DND-41 (cell line): ENCODE data around the gene SPRYD3.
"Not testable (repeated sequence)": the region's sequence is repeated elsewhere in the genome, so short reads cannot be mapped to it uniquely, and the experiment has no call there.

Source experiments
- ATAC-seq: fragments of 200-7000 bp; cut with Tn5 transposase; 3 replicates; pipeline ENCODE4 v1.9.1; 2021; ENCODE audit warnings: low read depth; ENCODE audit not compliant: insufficient read depth
- DNase-seq: peaks from one replicate; pipeline ENCODE4 v3.0.0-alpha.2; 2020
- H2AFZ ChIP-seq: 2 replicates; pipeline ENCODE4 v1.6.0; 2012; ENCODE audit warnings: low read depth, low read length
- H3K27ac ChIP-seq: 2 replicates; pipeline ENCODE4 v1.5.1; 2012; ENCODE audit warnings: low read length, inconsistent platforms
- H3K27me3 ChIP-seq: fragments of 200-600 bp; sonication (generic); 2 replicates; pipeline ENCODE4 v1.6.0; 2012; ENCODE audit warnings: low read length, mild to moderate bottlenecking, inconsistent platforms; ENCODE audit not compliant: insufficient read depth, poor library complexity
- H3K36me3 ChIP-seq: 2 replicates; pipeline ENCODE4 v1.5.1; 2012; ENCODE audit warnings: low read length, inconsistent platforms; ENCODE audit not compliant: insufficient read depth
- H3K4me1 ChIP-seq: 2 replicates; pipeline ENCODE4 v1.5.1; 2012; ENCODE audit warnings: mild to moderate bottlenecking, low read length; ENCODE audit not compliant: insufficient read depth
- H3K4me2 ChIP-seq: 2 replicates; pipeline ENCODE4 v1.6.0; 2012; ENCODE audit warnings: mild to moderate bottlenecking, moderate library complexity, low read length, inconsistent platforms; ENCODE audit not compliant: insufficient read depth
- H3K4me3 ChIP-seq, 2 experiments: fragments of 200-600 bp in 1 of 2; shearing (Covaris generic) in 1 of 2; 2 replicates each; pipeline ENCODE4 v1.5.1; 2012 to 2016; ENCODE audit warnings: inconsistent platforms in 2 of 2, low read length in 2 of 2, mild to moderate bottlenecking in 2 of 2, low read depth in 1 of 2, moderate library complexity in 1 of 2
- H3K79me2 ChIP-seq: 2 replicates; pipeline ENCODE4 v1.6.0; 2012; ENCODE audit warnings: low read length, inconsistent platforms; ENCODE audit not compliant: insufficient read depth
- H3K9ac ChIP-seq: 2 replicates; pipeline ENCODE4 v1.6.0; 2012; ENCODE audit warnings: low read depth, mild to moderate bottlenecking, inconsistent platforms, low read length, moderate library complexity
- H3K9me3 ChIP-seq: 2 replicates; pipeline ENCODE4 v1.5.1; 2012; ENCODE audit warnings: low read length, moderate library complexity, mild to moderate bottlenecking, inconsistent platforms; ENCODE audit not compliant: insufficient read depth, severe bottlenecking
- H4K20me1 ChIP-seq: 2 replicates; pipeline ENCODE4 v1.6.0; 2012; ENCODE audit warnings: low read length; ENCODE audit not compliant: insufficient read depth
- EZH2 ChIP-seq: IDR thresholded peaks from 3 replicates; pipeline ENCODE4 v1.6.1; 2012; ENCODE audit warnings: borderline replicate concordance, low read depth, mild to moderate bottlenecking, moderate library complexity, low read length, inconsistent platforms; ENCODE audit not compliant: severe bottlenecking
- TF ChIP-seq, protein P1 (sequence below): IDR thresholded peaks from 2 replicates; pipeline ENCODE4 v1.5.1; 2012; ENCODE audit warnings: borderline replicate concordance, low read length, moderate library complexity, mild to moderate bottlenecking; ENCODE audit not compliant: poor library complexity, severe bottlenecking; ENCODE audit errors: extremely low read depth

Gene SPRYD3

DNA sequence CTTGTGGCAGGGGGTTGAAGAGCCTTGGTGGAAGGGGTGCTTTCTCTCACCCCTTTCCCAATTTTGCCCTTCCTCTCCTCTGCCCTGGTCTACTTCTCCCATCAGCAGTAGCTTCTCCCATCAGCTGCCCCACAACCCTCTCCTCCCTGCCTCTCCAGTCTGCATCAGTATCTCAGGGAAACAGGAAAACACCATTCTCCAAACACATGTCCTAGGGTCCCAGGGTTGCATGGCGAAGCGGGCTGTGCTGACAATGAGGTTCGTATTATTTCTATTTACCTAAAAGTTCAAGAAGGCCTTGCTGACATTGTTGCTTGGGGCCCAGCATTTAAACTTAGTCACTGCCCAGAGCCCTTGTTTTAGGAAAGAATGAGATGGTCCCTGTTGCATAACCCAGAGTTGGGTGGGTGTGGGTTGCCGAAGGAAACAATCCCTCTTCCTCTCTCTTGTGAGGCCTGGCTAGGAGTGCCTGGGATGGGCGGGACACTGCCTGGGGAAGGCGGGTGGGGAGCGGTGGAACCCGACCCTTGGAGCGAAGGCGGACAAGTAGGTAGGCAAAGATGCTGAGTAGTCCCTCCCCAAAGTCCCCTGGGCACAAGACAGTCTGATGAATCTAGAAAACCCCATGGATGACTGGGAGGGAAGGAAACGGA lies 17.0 kb upstream of the SPRYD3 start:
- H3K9me3 ChIP-seq = no peaks in the 10 kb centered on the region
- TF ChIP-seq EZH2 = peak; percentile 30
- TF ChIP-seq, protein P1, sequence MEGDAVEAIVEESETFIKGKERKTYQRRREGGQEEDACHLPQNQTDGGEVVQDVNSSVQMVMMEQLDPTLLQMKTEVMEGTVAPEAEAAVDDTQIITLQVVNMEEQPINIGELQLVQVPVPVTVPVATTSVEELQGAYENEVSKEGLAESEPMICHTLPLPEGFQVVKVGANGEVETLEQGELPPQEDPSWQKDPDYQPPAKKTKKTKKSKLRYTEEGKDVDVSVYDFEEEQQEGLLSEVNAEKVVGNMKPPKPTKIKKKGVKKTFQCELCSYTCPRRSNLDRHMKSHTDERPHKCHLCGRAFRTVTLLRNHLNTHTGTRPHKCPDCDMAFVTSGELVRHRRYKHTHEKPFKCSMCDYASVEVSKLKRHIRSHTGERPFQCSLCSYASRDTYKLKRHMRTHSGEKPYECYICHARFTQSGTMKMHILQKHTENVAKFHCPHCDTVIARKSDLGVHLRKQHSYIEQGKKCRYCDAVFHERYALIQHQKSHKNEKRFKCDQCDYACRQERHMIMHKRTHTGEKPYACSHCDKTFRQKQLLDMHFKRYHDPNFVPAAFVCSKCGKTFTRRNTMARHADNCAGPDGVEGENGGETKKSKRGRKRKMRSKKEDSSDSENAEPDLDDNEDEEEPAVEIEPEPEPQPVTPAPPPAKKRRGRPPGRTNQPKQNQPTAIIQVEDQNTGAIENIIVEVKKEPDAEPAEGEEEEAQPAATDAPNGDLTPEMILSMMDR = no peak
- no peak overlapping the region for H3K9ac ChIP-seq
- ATAC-seq (no peak), DNase-seq (no peak)
- no peak overlapping the region for H3K4me2 ChIP-seq
- no peak overlapping the region for H3K4me3 ChIP-seq
- H4K20me1 ChIP-seq = peaks cover 7% of the 10 kb centered on the region; the same call in 1 of the 2 replicates
- H3K79me2 ChIP-seq = no peaks in the 10 kb centered on the region
- H3K27ac ChIP-seq = no peak overlapping the region
- no peak overlapping the region for H2AFZ ChIP-seq
- H3K27me3 ChIP-seq = peaks cover 42% of the 10 kb centered on the region
- no peaks in the 10 kb centered on the region for H3K36me3 ChIP-seq
- peaks cover 20% of the 10 kb centered on the region for H3K4me1 ChIP-seq

DNA sequence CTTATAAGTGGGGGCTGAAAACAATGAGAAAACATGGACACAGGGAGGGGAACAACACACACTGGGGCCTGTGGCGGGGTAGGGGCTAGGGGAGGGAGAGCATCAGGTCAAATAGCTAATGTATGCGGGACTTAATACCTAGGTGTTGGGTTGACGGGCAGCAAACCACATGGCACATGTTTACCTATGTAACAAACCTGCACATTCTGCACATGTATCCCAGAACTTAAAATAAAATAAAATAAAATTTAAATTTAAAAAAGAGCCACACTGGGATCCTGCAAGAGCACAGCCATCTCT lies 16.4 kb upstream of the SPRYD3 start:
- Histone ChIP-seq H3K27me3 (peaks cover 44% of the 10 kb centered on the region), H3K4me1 (peaks cover 20% of the 10 kb centered on the region)
- DNase-seq, ATAC-seq, H2AFZ ChIP-seq, H3K9me3 ChIP-seq, H3K27ac ChIP-seq, H4K20me1 ChIP-seq, H3K4me2 ChIP-seq, H3K36me3 ChIP-seq, H3K9ac ChIP-seq, H3K79me2 ChIP-seq, H3K4me3 ChIP-seq: not testable (repeated sequence)

DNA sequence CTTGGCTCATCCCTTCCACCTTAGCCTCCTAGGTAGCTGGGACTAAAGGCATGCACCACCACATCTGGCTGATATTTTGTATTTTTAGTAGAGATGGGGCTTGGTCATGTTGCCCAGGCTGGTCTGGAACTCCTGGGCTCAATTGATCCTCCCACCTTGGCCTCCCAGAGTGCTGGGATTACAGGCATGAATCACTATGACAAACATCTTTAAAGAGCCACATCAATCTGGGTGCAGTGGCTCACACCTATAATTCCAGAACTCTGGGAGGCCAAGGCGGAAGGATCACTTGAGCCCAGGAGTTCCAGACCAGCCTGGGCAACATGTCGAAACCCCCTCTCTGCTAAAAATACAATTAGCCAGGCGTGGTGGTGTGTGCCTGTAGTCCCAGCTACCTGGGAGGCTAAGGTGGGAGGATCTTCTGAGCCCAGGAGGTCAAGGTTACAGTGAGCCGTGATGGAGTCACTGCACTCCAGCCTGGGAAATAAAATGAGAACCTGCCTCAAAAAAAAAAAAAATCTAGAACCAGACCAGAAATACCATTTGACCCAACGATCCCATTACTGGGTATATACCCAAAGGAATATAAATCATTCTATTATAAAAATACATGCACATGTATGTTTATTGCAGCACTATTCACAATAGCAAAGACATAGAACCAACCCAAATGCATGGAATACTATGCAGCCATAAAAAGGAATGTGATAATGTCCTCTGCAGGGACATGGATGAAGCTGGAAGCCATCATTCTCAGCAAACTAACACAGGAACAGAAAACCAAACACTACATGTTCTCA lies 15.8 kb upstream of the SPRYD3 start:
- H3K4me2 ChIP-seq, DNase-seq, H2AFZ ChIP-seq, H3K36me3 ChIP-seq, H4K20me1 ChIP-seq, H3K4me3 ChIP-seq, H3K9ac ChIP-seq, H3K9me3 ChIP-seq, ATAC-seq, H3K27ac ChIP-seq, H3K79me2 ChIP-seq: not testable (repeated sequence)
- peaks cover 49% of the 10 kb centered on the region for H3K27me3 ChIP-seq
- H3K4me1 ChIP-seq = peaks cover 20% of the 10 kb centered on the region

DNA sequence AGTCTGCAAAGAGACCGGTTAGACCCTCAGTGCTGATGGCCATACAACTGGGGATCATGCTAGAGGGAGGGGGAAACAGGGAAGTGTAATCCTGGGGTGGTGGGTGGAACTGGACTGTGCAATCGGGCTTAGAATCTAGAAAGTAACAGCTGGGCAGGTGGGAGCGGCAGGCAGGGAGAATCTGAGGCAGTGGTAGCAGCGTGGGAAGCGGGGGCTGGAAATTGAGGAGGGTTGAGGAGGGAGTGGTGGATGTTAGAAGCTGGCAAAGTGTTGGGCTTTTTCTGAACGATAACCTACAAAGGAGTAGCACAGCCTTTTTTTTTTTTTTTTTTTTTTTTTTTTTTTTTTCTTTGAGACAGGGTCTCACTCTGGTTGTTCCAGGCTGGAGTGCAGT lies 15.2 kb upstream of the SPRYD3 start:
- Histone ChIP-seq H3K4me1 (peaks cover 20% of the 10 kb centered on the region), H3K9ac (no peak overlapping the region), H3K9me3 (no peaks in the 10 kb centered on the region), H3K27ac (no peak overlapping the region), H3K4me2 (no peak overlapping the region), H3K79me2 (no peaks in the 10 kb centered on the region), H3K27me3 (peaks cover 49% of the 10 kb centered on the region), H3K4me3 (no peak overlapping the region), H4K20me1 (peaks cover 7% of the 10 kb centered on the region; the same call in 1 of the 2 replicates), H2AFZ (no peak overlapping the region), H3K36me3 (no peaks in the 10 kb centered on the region)
- TF ChIP-seq EZH2 = no peak
- TF ChIP-seq, protein P1 = no peak
- ATAC-seq = no peak
- no peak for DNase-seq
